K562 (cell line): Measurements from ENCODE around the gene PPIA. TPM values are rescaled to one million over a fixed set of nuclear protein-coding genes. Genes with fewer than 3 reads are reported as not detected.

ENCODE experiments used
- ATAC-seq: fragments of 200-7000 bp; cut with Tn5 transposase; 3 replicates; pipeline ENCODE4 v1.9.1; 2020; ENCODE audit warnings: moderate library complexity
- BruUV-seq: library from RNA; stranded (reverse); fragments of 400-500 nt; replicated peaks from 2 replicates; lab custom pipeline; 2021; lab: Mats Ljungman, UMichigan
- CTCF ChIA-PET: fragments of 300-600 bp; formaldehyde crosslinking; extraction: SDS; loops from one replicate; lab custom pipeline; 2021; ENCODE audit warnings: low intra/inter-chr PET ratio; lab: Yijun Ruan, JAX
- POLR2A ChIA-PET: fragments of 300-600, 350-650 bp; sonication (Branson Sonifier 250); formaldehyde crosslinking; extraction: SDS; loops from one replicate; lab custom pipeline; 2021; ENCODE audit warnings: antibody characterized with exemption, inconsistent platforms; lab: Yijun Ruan, JAX
- DNase-seq, 4 experiments: peaks; one replicate each; pipeline versions ENCODE4 v3.0.0 to v3.0.0-alpha.2; 2011 to 2018; ENCODE audit warnings: low spot score in 3 of 4, mixed read lengths in 3 of 4; ENCODE audit errors: extremely low read depth in 1 of 4
- FAIRE-seq: peaks from 2 replicates; lab custom pipeline; 2011; peaks lifted over from hg19 to GRCh38; lab: Jason Lieb, UNC
- H2AFZ ChIP-seq: 2 replicates; pipeline ENCODE4 v1.6.0; 2011; ENCODE audit warnings: low read depth, low read length, control low read depth, inconsistent platforms
- H3K27ac ChIP-seq: fragments of 200-600 bp; 3 replicates; pipeline ENCODE4 v1.8.0; 2011; ENCODE audit warnings: low read depth, mild to moderate bottlenecking, control low read depth, inconsistent platforms, low read length, moderate library complexity, mixed read lengths; ENCODE audit errors: extremely low read depth
- H3K27me3 ChIP-seq, 2 experiments: fragments of 300-600 bp in 1 of 2; 2 replicates in 1 of 2; 3 replicates in 1 of 2; pipeline versions ENCODE4 v1.6.0 to v1.8.0; 2011; ENCODE audit warnings: inconsistent platforms in 2 of 2, low read length in 2 of 2, mild to moderate bottlenecking in 1 of 2, mixed read lengths in 1 of 2, moderate library complexity in 1 of 2; ENCODE audit not compliant: control insufficient read depth in 2 of 2, insufficient read depth in 2 of 2
- H3K36me3 ChIP-seq: fragments of 300-600 bp; 3 replicates; pipeline ENCODE4 v1.8.0; 2011; ENCODE audit warnings: mild to moderate bottlenecking, low read length, inconsistent platforms; ENCODE audit not compliant: control insufficient read depth, insufficient read depth
- H3K4me1 ChIP-seq, 2 experiments: fragments of 200-600 bp in 1 of 2; replicated peaks in 1 of 2; 2 replicates in 1 of 2; 3 replicates in 1 of 2; pipeline versions ENCODE4 v1.5.1 to v1.8.0; 2011; ENCODE audit warnings: inconsistent platforms in 2 of 2, low read length in 2 of 2, mild to moderate bottlenecking in 1 of 2, mixed read lengths in 1 of 2, moderate library complexity in 1 of 2; ENCODE audit not compliant: control insufficient read depth in 2 of 2, insufficient read depth in 2 of 2
- H3K4me2 ChIP-seq: 2 replicates; pipeline ENCODE4 v1.6.1; 2011; ENCODE audit warnings: low read length, control low read depth, inconsistent platforms, mixed read lengths; ENCODE audit not compliant: insufficient read depth
- H3K4me3 ChIP-seq: fragments of 200-600 bp; sonication (generic), shearing (Covaris generic); 2 replicates; pipeline ENCODE4 v1.5.1; 2016; ENCODE audit warnings: control low read depth, inconsistent platforms
- H3K79me2 ChIP-seq: fragments of 200-600 bp; 3 replicates; pipeline ENCODE4 v1.8.0; 2011; ENCODE audit warnings: low read length, inconsistent platforms; ENCODE audit not compliant: control insufficient read depth, insufficient read depth
- H3K9ac ChIP-seq, 2 experiments: 2 replicates each; pipeline versions ENCODE4 v1.6.0 to v1.6.1; 2011; ENCODE audit warnings: low read depth in 2 of 2, low read length in 2 of 2, control low read depth in 1 of 2, inconsistent platforms in 1 of 2, mild to moderate bottlenecking in 1 of 2, mixed read lengths in 1 of 2; ENCODE audit not compliant: insufficient read depth in 1 of 2
- H3K9me1 ChIP-seq: one replicate; pipeline ENCODE4 v1.6.0; 2011; ENCODE audit warnings: inconsistent platforms, mild to moderate bottlenecking, low read length, moderate library complexity; ENCODE audit not compliant: control insufficient read depth, insufficient read depth
- H3K9me3 ChIP-seq: replicated peaks from 2 replicates; pipeline ENCODE4 v1.5.1; 2011; ENCODE audit warnings: low read depth, low read length, inconsistent platforms; ENCODE audit not compliant: control insufficient read depth, insufficient read depth
- H4K20me1 ChIP-seq: replicated peaks from 2 replicates; pipeline ENCODE4 v1.6.1; 2011; ENCODE audit warnings: low read length, inconsistent platforms, mixed read lengths; ENCODE audit not compliant: control insufficient read depth, insufficient read depth
- CBX5 ChIP-seq: IDR thresholded peaks from 2 replicates; pipeline ENCODE4 v1.6.1; 2014; ENCODE audit warnings: low read depth, borderline replicate concordance
- CC2D1A ChIP-seq: fragments of 450-650 bp; IDR thresholded peaks from 2 replicates; pipeline ENCODE4 v1.6.1; 2017; ENCODE audit warnings: mild to moderate bottlenecking
- ELK1 ChIP-seq: sonication (generic); formaldehyde crosslinking; IDR thresholded peaks from 2 replicates; pipeline ENCODE4 v1.8.1; 2022; ENCODE audit warnings: missing genetic modification reagents
- ELK3 ChIP-seq: fragments of 450-650 bp; formaldehyde crosslinking; IDR thresholded peaks from 2 replicates; pipeline ENCODE4 v1.4.0; 2020; ENCODE audit warnings: mild to moderate bottlenecking
- FOXK1 ChIP-seq: sonication (generic); formaldehyde crosslinking; IDR thresholded peaks from 2 replicates; pipeline ENCODE4 v1.8.0; 2022; ENCODE audit warnings: missing genetic modification reagents, mild to moderate bottlenecking, borderline replicate concordance
- GMEB1 ChIP-seq: fragments of 250-450 bp; sonication (Bioruptor Pico); IDR thresholded peaks from 2 replicates; pipeline ENCODE4 v1.4.0; 2020; ENCODE audit warnings: mild to moderate bottlenecking
- HNRNPK ChIP-seq: fragments of 200-400 bp; formaldehyde crosslinking; IDR thresholded peaks from one replicate; pipeline ENCODE4 v1.6.1; 2018; ENCODE audit warnings: mild to moderate bottlenecking, low read depth, low read length; ENCODE audit not compliant: poor library complexity, severe bottlenecking
- MAFK ChIP-seq: IDR thresholded peaks from 2 replicates; pipeline ENCODE4 v1.6.1; 2011; ENCODE audit warnings: low read length, improper control_type of control experiment
- NBN ChIP-seq: fragments of 450-650 bp; IDR thresholded peaks from 2 replicates; pipeline ENCODE4 v1.6.1; 2016; ENCODE audit warnings: low read depth, mild to moderate bottlenecking
- RCOR1 ChIP-seq, 2 experiments: IDR thresholded peaks; 2 replicates each; pipeline ENCODE4 v1.6.1; 2012; ENCODE audit warnings: low read depth in 2 of 2, low read length in 2 of 2, borderline replicate concordance in 1 of 2, improper control_type of control experiment in 1 of 2
- SIN3B ChIP-seq: fragments of 450-650 bp; IDR thresholded peaks from 2 replicates; pipeline ENCODE4 v1.6.1; 2017; ENCODE audit warnings: low read depth, mild to moderate bottlenecking, moderate library complexity
- VEZF1 ChIP-seq: fragments of 200-800 bp; sonication (Bioruptor generic); IDR thresholded peaks from 2 replicates; pipeline ENCODE4 v1.6.1; 2017; ENCODE audit warnings: missing genetic modification characterization, missing compliant biosample characterization
- ZBTB9 ChIP-seq: fragments of 450-650 bp; formaldehyde crosslinking; IDR thresholded peaks from 2 replicates; pipeline ENCODE4 v1.4.0; 2020; ENCODE audit warnings: mild to moderate bottlenecking, moderate library complexity
- ZKSCAN1 ChIP-seq: fragments of 150-350 bp; IDR thresholded peaks from 2 replicates; pipeline ENCODE4 v1.6.1; 2016; ENCODE audit warnings: low read depth, low read length
- ZNF561 ChIP-seq: fragments of 450-650 bp; formaldehyde crosslinking; conservative IDR thresholded peaks from 2 replicates; pipeline ENCODE4 v1.4.0; 2020; ENCODE audit warnings: mild to moderate bottlenecking, moderate library complexity
- ZNF75A ChIP-seq: fragments of 450-650 bp; formaldehyde crosslinking; IDR thresholded peaks from 2 replicates; pipeline ENCODE4 v1.4.0; 2020; ENCODE audit warnings: mild to moderate bottlenecking
- ZNF778 ChIP-seq: fragments of 450-650 bp; formaldehyde crosslinking; IDR thresholded peaks from 2 replicates; pipeline ENCODE4 v1.4.0; 2020; ENCODE audit warnings: mild to moderate bottlenecking, moderate library complexity
- ZSCAN29 ChIP-seq: fragments of 450-650 bp; IDR thresholded peaks from 2 replicates; pipeline ENCODE4 v1.6.1; 2017
- WGBS: fragments of 100-300 bp; shearing (Covaris generic); methylation state at CpG from one replicate; pipeline ENCODE4 v1.1.6; 2016; ENCODE audit warnings: low coverage, mixed read lengths; ENCODE audit not compliant: insufficient coverage; ENCODE audit errors: missing lambda C conversion rate; 5-methylcytosine and 5-hydroxymethylcytosine counted together
- in situ Hi-C: fragments of 300-500 bp; cut with MboI; formaldehyde crosslinking; loops from 4 replicates; pipeline ENCODE4 v1.15.0; 2018; ENCODE audit warnings: inconsistent platforms, mixed read lengths
- intact Hi-C: fragments of 100-400 bp; cut with micrococcal nuclease; formaldehyde crosslinking; loops from 2 replicates; pipeline ENCODE4 v1.14.2; 2022
- polyA plus RNA-seq, 8 experiments: library from polyadenylated mRNA; depleted of rRNA in 4 of 8; stranded (reverse) in 5 of 8; unstranded in 3 of 8; fragments of >200 nt; fragmentation: Nextera tagmentation in 2 of 8; fragmentation: Illumina TruSeq in 1 of 8; extraction: Ambion mirVana in 2 of 8; extraction: Trizol in 1 of 8; gene quantifications; 2 replicates each; pipeline versions ENCODE4 v1.2.1 to v1.2.3, GENCODE V29; 2011 to 2014; ENCODE audit warnings: inconsistent platforms in 1 of 8, missing spikeins in 1 of 8
- total RNA-seq, 7 experiments: library from RNA; depleted of rRNA in 6 of 7; stranded (reverse); fragments of >200 nt in 6 of 7; fragmentation: Illumina TruSeq in 2 of 7; extraction: Trizol in 2 of 7; gene quantifications; 2 replicates each; pipeline versions ENCODE4 v1.2.1 to v1.2.3, GENCODE V29; 2011 to 2021; ENCODE audit warnings: low replicate concordance in 1 of 7

Gene PPIA
- total and polyA plus RNA-seq, 9 of the 15 experiments (the other 6 are each of a cell fraction or from before 2014, with no cell fraction given) = 2,583 to 7,504 (median 3,973) TPM

- in situ Hi-C loops = no loop called here
- BruUV-seq = no TSS peak
- TF ChIP-seq ELK1 (CRISPR knock-in tag) (no peak), ZNF778 (CRISPR knock-in tag) (no peak), ELK3 (CRISPR knock-in tag) (no peak), NBN (no peak), ZBTB9 (no peak), ZKSCAN1 (no peak), CBX5 (no peak), HNRNPK (no peak), MAFK (no peak), ZNF561 (no peak), ZNF75A (no peak), CC2D1A (no peak), ZSCAN29 (no peak), SIN3B (no peak), RCOR1 (IDR thresholded peaks at IDR 0.05; ENCODE audit: borderline replicate concordance in 1 of 2, low read depth in 2 of 2, low read length in 2 of 2) (no peak), VEZF1 (CRISPR knock-in tag) (no peak), GMEB1 (CRISPR knock-in tag) (no peak), FOXK1 (CRISPR knock-in tag) (no peak)
Observed at GRCh38 chr7:44784364-44784763, 12.1 kb upstream of the PPIA start.

More at GRCh38 chr7:44784364-44784763, 12.1 kb upstream of the PPIA start:
- Histone ChIP-seq H3K4me1 (no peaks in the 10 kb centered on the region), H3K4me3 (no peak overlapping the region), H3K4me2 (no peak overlapping the region), H3K9me1 (no peaks in the 10 kb centered on the region), H3K36me3 (no peaks in the 10 kb centered on the region), H3K79me2 (no peaks in the 10 kb centered on the region), H3K27ac (no peak overlapping the region), H3K9ac (no peak overlapping the region; a peak in 1 of 4 replicates), H2AFZ (no peak overlapping the region), H4K20me1 (no peaks in the 10 kb centered on the region), H3K9me3 (peaks cover 2% of the 10 kb centered on the region; the same call in 1 of the 2 replicates), H3K27me3 (peaks cover 0 to 6% of the 10 kb centered on the region in 2 experiments; a peak in 1 of 5 replicates)
- 0% methylated on average over 1 of the region's 1 CpG for WGBS
- ChIA-PET POLR2A (interaction anchor here (1.2 kb wide), 1 partner anchor 13 kb away, joined by 3 read pairs; no protein-coding TSS in a partner anchor), CTCF (no interaction called here)
- FAIRE-seq = no peak
- intact Hi-C loops = no loop called here
- peak in 1 of 4 experiments; percentile 2 for DNase-seq
- no peak; the same call in 2 of the 3 replicates for ATAC-seq
